Activated naive CD4-positive, alpha-beta T cell treated with anti-CD3 and anti-CD28 coated beads, Interleukin-2, amount 50 U/mL, for 72 hours (primary cell): ENCODE results near the gene DAAM2. TPM values are rescaled to one million over a fixed set of nuclear protein-coding genes. Genes with fewer than 3 reads are reported as not detected.

Experiments
- ATAC-seq, 2 donors: fragments of 150-1000 bp; cut with Tn5 transposase; 2 replicates each; pipeline ENCODE4 v1.10.0; 2021; ENCODE audit warnings: mild to moderate bottlenecking in 2 of 2, moderate library complexity in 2 of 2
- DNase-seq, 2 donors: peaks; one replicate each; pipeline ENCODE4 v3.0.0; 2021 to 2022; ENCODE audit warnings: low spot score in 2 of 2
- H3K27ac Mint-ChIP-seq, 2 donors: one replicate each; pipeline ENCODE4 v1.8.0; 2022; ENCODE audit warnings: mild to moderate bottlenecking in 2 of 2, mixed read lengths in 2 of 2
- H3K36me3 Mint-ChIP-seq, 2 donors: one replicate each; pipeline ENCODE4 v1.8.0; 2022; ENCODE audit warnings: mixed read lengths in 2 of 2
- H3K9me3 Mint-ChIP-seq, 2 donors: one replicate each; pipeline ENCODE4 v1.8.0; 2022; ENCODE audit warnings: mixed read lengths in 2 of 2
- total RNA-seq, 2 donors: library from RNA; stranded (reverse); gene quantifications; one replicate each; pipeline ENCODE4 v1.2.3, GENCODE V29; 2022

Gene DAAM2
- total RNA-seq, 2 donors from 2014 or later, result not detected

DNA sequence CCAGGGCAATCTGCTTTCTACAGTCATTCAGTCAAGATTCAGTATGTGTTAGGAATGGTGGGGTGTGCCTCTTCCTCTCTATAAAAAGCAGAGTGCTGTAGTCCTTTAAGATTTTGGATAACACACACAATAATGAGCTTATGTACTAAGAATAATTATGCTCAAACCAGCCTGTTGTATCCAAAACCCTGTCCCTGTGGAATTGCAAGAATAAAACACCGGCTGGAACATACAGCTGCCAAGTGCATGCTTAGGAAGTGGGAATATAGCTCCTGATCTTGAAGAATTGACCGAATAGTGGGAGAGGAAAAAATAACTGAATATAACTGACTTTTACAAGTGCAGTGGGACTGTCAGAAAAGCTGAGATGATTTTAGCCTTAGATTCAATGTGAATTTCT lies 143.1 kb downstream of the DAAM2 start:
- Mint-ChIP-seq H3K27ac (no peak overlapping the region), H3K9me3 (no peaks in the 10 kb centered on the region), H3K36me3 (no peaks in the 10 kb centered on the region)
- no peak for DNase-seq
- ATAC-seq, result no peak

DNA sequence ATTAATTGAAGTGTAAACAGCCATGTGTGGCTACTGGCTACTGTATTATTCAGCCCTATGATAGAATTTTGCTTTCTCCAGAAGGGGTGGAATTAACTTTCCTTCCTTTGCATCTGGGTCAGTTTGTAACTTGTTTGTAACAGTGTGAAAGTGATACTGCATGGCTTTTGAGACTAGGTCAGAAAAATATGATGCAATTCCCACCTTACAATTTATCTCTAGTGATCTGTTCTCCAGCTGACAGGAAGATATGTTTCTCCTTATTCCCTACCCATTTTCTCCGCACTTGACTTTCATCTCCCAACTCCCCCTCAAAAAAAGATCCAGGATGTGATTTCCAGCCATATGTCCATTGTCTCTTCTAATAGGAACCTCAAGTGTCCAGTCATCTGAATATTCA lies 144.7 kb downstream of the DAAM2 start:
- DNase-seq (no peak), ATAC-seq (no peak)
- Mint-ChIP-seq H3K9me3 (no peaks in the 10 kb centered on the region), H3K27ac (no peak overlapping the region), H3K36me3 (no peaks in the 10 kb centered on the region)

DNA sequence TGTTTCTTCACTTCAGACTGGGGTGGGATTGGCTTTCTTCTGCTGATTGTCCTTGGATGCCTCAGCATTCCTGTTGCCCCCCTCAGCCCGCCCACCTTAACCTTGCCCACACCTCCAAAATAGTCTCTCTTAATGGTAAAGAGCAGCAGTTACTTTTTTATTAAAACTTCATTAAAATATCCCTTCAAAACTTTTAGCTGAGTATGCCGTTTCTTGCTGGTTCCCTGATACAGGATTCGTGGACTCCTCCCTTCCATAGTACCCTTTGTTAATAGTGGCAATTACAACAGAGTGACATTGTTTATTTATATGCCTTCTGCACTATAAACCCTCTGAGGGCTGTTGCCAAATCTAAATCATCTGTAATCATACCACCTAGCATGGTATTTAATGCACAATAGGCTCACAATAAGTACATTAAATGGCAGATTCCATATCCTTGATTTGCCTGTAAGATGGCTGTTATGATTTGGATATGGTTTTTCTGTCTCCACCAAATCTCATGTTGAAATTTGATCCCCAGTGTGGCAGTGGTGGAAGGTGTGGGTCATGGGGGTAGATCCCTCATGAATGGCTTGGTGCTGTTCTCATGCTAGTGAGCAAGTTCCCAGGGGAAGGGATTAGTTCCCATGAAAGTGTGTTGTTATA lies 145.6 kb downstream of the DAAM2 start:
- H3K27ac Mint-ChIP-seq, result no peak overlapping the region
- ATAC-seq (no peak), DNase-seq (no peak)
- no peaks in the 10 kb centered on the region for H3K9me3 Mint-ChIP-seq
- H3K36me3 Mint-ChIP-seq, result no peaks in the 10 kb centered on the region

DNA sequence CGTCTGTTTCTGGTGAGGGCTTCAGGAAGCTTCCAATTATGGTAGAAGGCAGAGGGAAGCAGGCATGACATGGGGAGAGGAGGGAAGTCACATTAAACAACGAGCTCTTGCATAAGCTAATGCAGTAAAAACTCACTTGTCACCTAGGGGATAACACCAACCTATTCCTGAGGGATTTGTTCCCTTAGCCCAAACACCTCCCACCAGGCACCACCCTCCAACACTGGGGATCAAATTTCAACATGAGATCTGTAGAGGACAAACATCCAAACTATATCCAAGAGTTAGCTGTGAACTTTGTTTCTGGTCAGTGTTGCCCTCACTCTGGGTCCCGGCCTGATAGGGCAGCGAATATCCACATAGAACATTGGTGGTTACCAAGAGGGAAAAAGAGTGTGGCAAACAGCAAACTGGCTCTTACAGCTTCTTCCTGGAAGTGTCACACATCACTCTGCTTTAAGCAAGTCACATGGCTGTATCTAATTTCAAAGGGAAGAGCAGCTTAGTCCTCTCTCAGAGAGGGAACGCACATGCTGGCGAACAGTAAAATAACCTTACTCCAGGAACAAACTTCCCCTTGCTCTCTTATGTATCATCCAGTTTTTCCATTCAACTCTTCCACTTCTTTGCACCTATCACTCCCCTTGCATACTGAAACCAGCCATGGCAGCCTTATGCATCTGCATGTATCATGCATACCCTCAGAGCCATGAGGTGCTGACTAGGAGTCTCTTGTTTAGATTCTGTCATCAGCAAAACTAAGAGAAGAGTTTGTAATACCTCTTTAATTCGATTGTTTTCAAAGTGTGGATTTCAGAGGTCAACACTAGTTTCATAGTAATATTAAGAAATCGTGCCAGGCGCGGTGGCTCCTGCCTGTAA lies 146.8 kb downstream of the DAAM2 start:
- no peak for ATAC-seq
- H3K36me3 Mint-ChIP-seq, result no peaks in the 10 kb centered on the region
- no peak overlapping the region for H3K27ac Mint-ChIP-seq
- H3K9me3 Mint-ChIP-seq, result no peaks in the 10 kb centered on the region
- DNase-seq, result no peak

DNA sequence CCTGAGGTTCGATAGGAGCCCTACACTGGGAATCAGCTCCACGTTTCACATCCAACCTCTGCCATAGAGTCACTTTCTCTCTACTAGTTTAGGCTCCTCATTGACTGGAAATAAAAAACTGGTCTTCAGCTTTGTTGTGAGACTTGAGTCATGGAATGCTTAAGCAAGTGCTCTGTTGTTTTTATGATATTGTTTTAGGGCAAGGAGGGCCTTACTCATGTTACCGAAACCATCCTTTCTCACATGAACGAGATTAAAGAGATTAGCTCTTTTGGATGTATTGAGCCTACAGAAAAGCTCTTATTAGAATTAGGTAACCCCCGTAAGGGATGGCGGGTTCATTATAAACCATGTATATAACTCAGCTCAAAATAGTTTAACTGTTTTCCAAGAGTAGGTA lies 149.0 kb downstream of the DAAM2 start:
- ATAC-seq, result no peak
- no peak for DNase-seq
- Mint-ChIP-seq H3K9me3 (no peaks in the 10 kb centered on the region), H3K36me3 (no peaks in the 10 kb centered on the region), H3K27ac (no peak overlapping the region)

DNA sequence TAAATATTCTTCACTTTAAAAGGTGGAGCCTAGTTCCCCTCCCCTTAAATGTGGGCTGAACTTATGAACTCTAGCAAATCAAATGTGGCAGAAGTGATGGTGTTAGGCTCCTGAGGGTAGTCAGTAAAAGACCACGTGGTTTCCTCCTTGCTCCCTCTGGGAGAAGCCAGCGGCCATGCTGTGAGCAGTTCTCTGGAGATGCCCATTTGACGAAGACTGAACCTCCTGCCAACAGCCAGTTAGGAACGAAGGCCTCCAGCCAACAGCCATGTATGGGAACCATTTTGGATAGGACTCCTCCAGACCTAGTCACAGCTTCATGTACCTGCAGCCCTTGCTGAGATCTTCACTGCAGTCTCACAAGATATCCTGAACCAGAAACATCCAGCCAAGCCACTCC lies 149.6 kb downstream of the DAAM2 start:
- no peak for DNase-seq
- no peak for ATAC-seq
- H3K9me3 Mint-ChIP-seq, result no peaks in the 10 kb centered on the region
- no peaks in the 10 kb centered on the region for H3K36me3 Mint-ChIP-seq
- H3K27ac Mint-ChIP-seq, result no peak overlapping the region

DNA sequence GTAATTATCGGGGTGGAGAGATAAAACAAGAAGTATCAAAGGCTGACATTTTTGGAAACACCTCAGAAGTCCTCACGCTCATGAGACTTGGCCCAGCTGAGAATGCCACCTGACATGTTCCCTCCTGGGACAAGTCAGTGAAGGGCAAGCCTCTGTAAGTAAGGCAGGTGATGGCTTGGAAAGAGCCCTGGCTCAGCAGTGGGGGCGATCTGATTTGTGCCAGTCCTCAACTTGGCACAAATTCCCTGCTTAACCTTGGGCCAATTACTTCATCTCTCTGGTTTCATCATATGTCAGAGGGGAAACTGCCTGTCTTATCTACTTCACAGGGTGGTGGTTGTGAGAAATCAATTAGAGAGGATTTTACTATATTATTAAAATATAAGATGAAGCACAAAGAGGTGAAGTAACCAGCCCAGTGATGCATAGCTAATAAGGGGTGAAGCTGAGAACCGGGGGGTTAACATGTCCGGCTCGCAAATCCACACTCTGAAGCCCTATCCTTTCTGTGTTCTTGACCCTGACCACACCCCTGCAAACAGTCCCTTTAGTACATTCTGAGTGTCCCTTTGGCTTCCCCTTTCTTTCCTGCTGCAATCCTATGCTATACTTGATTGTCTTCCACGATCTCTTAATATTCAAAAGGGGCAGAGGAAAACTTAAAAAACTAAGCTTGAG lies 150.9 kb downstream of the DAAM2 start:
- ATAC-seq (no peak), DNase-seq (no peak)
- no peak overlapping the region for H3K27ac Mint-ChIP-seq
- no peaks in the 10 kb centered on the region for H3K36me3 Mint-ChIP-seq
- no peaks in the 10 kb centered on the region for H3K9me3 Mint-ChIP-seq

DNA sequence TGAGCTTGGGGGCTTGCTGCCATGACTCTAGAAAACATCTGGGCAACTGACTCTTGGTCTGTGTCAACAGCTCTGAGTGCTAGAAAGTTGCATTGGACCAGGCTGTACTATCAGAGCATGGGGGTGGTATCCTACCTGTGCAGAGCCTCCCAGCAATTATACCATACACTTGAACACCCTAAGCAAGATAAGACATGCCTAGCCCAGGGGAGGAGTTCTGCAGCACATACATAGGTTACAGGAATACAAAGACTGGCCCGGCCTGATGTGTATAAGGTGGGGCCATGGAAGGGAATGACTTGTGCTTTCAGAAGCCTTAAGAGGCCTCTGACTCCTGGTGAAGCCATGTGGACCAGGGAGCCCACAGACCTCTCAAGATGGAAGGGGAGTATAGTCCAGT lies 153.4 kb downstream of the DAAM2 start:
- Mint-ChIP-seq H3K9me3 (no peaks in the 10 kb centered on the region), H3K36me3 (no peaks in the 10 kb centered on the region), H3K27ac (no peak overlapping the region)
- DNase-seq (no peak), ATAC-seq (no peak)

DNA sequence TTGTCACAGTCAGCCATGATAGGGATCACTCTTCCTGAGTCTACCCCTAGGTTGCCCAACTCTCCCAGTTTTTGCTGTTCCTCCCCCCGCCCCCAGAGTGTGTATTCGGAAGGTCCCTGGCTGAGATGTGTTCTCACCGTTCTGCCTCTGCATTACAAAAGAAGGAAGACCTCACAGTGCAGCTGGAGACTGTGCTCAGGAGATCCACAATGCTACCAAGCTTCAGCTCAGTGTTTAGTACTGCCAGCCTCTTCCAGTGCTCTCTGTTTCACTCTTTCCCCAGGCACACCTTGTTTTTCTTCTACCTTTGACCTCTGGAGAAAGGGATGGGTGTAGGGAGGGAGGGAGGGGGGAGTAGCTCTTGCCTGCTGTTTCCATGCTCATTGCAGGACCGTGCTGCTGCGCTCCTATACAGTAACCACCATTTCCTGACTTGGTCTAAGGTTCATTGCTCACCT lies 155.5 kb downstream of the DAAM2 start:
- H3K36me3 Mint-ChIP-seq, result no peaks in the 10 kb centered on the region
- DNase-seq (no peak), ATAC-seq (no peak)
- H3K27ac Mint-ChIP-seq, result no peak overlapping the region
- H3K9me3 Mint-ChIP-seq, result no peaks in the 10 kb centered on the region

DNA sequence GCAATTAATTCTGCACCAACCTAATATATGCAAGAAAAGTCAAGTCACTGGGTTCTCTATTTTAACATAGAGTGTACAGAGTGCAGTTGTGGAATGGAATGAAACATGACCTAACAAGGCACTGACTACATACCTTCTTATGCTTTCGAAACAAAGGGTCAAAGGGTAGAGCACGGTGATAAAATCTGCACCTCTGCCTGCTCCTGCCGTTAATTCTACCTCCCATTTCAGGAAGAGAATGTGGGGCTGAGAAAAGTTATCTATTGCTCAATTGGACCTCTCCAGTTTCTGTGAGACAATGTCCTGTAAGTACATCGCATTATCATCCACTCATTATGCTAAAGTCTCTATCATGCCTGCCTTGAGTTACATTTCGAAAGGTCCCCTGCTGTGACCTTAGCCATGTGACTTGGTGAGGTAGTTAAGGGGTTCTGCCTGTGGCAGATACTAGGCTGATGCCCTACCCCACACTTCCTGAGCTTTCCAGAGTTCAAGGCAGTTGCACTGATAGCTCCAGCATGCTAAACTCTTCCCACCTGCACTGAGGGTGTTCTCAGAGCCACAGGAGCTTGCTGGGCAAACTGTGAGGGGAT lies 156.1 kb downstream of the DAAM2 start:
- no peak overlapping the region for H3K27ac Mint-ChIP-seq
- no peaks in the 10 kb centered on the region for H3K9me3 Mint-ChIP-seq
- ATAC-seq (no peak), DNase-seq (no peak)
- no peaks in the 10 kb centered on the region for H3K36me3 Mint-ChIP-seq

DNA sequence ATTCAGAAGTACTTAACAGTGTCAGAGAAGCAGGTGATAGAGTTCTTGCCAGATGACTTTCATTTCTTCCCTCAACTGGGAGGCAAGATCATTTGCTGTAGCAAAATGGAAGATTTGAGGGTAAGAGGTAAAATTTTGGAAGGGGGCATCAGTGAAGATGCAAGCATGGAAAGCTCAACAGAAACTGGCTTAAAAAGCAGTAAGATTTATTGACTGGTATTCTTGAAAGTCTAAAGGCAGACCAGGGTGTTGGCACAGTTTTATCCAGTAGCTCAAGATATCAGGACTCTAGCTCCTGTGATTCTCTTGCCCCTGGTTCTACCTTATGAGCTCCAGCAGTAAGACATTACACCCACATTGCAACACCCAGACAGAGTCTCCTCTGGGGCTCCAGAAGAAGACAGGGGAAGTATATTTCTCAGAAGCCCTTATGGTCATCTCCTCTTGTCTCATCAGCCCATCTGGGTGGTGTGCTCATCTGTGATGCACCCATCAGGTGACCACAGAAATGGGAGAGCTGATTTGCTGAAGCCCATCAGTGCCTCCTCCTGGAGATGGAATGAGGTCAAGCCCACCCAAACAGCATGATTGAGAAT lies 158.0 kb downstream of the DAAM2 start:
- DNase-seq (no peak), ATAC-seq (no peak)
- no peaks in the 10 kb centered on the region for H3K36me3 Mint-ChIP-seq
- H3K27ac Mint-ChIP-seq, result no peak overlapping the region
- no peaks in the 10 kb centered on the region for H3K9me3 Mint-ChIP-seq

DNA sequence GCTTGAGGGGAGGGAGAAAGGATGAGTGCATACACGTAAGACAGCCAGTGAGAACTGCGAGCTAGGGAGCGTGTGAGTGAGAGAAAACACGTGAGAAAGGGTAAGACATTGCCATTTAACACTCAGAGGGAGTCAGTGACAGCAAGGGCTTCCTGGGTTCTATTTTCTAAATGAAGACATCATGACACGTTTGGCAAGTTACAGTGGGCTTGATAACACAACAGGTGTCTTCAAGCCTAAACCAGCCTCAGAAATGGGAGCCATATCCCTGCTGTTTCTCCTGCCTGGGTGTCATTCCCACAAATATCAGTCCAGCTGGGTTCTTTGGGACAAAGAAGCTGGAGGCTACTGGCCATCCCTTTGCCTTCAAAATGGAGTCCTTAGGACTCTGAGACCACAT lies 159.0 kb downstream of the DAAM2 start:
- no peak overlapping the region for H3K27ac Mint-ChIP-seq
- ATAC-seq (no peak), DNase-seq (no peak)
- H3K36me3 Mint-ChIP-seq, result no peaks in the 10 kb centered on the region
- H3K9me3 Mint-ChIP-seq, result no peaks in the 10 kb centered on the region

DNA sequence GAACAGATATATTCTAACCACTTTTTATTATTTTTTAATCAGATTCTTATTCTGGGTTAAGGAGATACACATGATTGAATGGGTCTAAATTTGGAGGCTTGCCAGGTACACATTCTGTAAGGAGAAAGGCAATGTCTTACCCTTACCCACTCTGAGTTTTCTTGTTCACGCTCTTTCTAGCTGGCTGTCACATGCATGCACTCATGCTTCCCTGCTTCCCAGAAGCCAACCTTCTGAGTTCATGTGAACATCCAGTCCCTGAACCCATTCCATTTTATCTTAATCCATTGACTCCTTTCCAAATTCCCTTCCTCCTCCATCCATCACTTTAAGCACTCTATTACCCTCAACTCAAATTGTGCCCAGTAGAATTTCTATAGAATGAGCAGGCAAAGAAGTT lies 159.5 kb downstream of the DAAM2 start:
- Mint-ChIP-seq H3K9me3 (no peaks in the 10 kb centered on the region), H3K36me3 (no peaks in the 10 kb centered on the region), H3K27ac (no peak overlapping the region)
- DNase-seq (no peak), ATAC-seq (no peak)

DNA sequence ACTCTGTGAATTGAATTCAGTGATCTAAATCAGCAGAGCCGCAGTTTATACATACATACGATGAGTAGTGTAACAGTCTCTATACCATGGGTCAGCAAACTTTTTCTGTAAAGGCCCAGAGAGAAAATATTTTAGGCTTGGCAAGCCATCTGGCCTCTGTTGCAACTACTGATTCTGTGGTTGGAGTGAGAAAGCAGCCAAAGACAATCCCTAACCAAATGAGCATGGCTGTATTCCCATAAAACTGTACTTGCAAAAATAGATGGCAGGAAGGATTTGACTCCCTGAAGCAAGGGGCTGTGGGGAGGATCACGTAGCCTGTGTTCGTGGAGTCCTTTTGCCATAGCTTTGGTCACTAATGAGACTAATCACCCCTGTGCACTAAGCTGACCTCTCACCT lies 160.0 kb downstream of the DAAM2 start:
- ATAC-seq (no peak), DNase-seq (no peak)
- H3K9me3 Mint-ChIP-seq, result no peaks in the 10 kb centered on the region
- H3K36me3 Mint-ChIP-seq, result no peaks in the 10 kb centered on the region
- no peak overlapping the region for H3K27ac Mint-ChIP-seq

DNA sequence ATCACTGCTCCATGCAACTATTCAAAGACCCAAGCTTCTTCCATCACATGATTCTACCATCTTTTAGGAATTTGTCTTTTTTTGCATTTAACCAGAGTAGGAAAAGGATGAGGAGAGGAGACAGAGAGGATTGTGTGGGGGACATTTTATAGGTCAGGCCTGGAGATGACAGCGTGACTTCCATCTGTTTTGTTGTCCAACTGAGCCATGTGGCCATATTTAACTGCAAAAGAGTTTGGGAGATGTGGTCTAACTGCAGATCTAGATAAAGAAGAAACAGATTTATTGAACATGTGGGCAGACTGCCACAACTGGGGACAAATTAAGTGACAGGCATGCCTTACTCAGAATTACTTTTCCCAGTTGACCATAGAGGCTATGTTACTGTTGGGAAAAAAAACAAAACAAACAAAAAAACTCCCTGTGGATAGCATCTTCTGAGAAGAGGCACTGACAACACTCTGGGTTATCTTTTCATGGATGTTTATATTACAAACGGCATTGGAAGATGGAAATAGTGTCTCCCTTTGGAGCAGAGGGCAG lies 161.0 kb downstream of the DAAM2 start:
- no peak for ATAC-seq
- H3K36me3 Mint-ChIP-seq, result no peaks in the 10 kb centered on the region
- H3K27ac Mint-ChIP-seq, result no peak overlapping the region

More for the DNA sequence above, 161.0 kb downstream of the DAAM2 start:
- DNase-seq, result no peak
- H3K9me3 Mint-ChIP-seq, result no peaks in the 10 kb centered on the region
